Hepatocyte (in vitro differentiated cells): ENCODE measurements around the gene PEAK1. TPM values are rescaled to one million over a fixed set of nuclear protein-coding genes. Genes with fewer than 3 reads are reported as not detected.

Experiments
- DNase-seq: peaks from one replicate; pipeline ENCODE4 v3.0.0-alpha.2; 2016; ENCODE audit warnings: low spot score
- H2AFZ ChIP-seq: fragments of 200-600 bp; sonication (generic); 2 replicates; pipeline ENCODE4 v1.6.0; 2016; ENCODE audit warnings: antibody characterized with exemption, mild to moderate bottlenecking
- H3K27ac ChIP-seq: fragments of 200-600 bp; sonication (generic); 2 replicates; pipeline ENCODE4 v1.5.1; 2016; ENCODE audit warnings: mild to moderate bottlenecking
- H3K27me3 ChIP-seq: fragments of 200-600 bp; sonication (generic); 2 replicates; pipeline ENCODE4 v1.6.1; 2016
- H3K36me3 ChIP-seq: fragments of 200-600 bp; sonication (generic); replicated peaks from 2 replicates; pipeline ENCODE4 v1.5.1; 2016; ENCODE audit warnings: low read depth; ENCODE audit not compliant: insufficient read depth
- H3K4me1 ChIP-seq: fragments of 200-600 bp; sonication (generic); 2 replicates; pipeline ENCODE4 v1.5.1; 2016; ENCODE audit warnings: mild to moderate bottlenecking, moderate library complexity; ENCODE audit not compliant: insufficient read depth
- H3K4me2 ChIP-seq: fragments of 200-600 bp; sonication (generic); 2 replicates; pipeline ENCODE4 v1.6.0; 2016
- H3K4me3 ChIP-seq: fragments of 200-600 bp; sonication (generic); 2 replicates; pipeline ENCODE4 v1.5.1; 2016; ENCODE audit warnings: mild to moderate bottlenecking
- H3K79me2 ChIP-seq: fragments of 200-600 bp; sonication (generic); 2 replicates; pipeline ENCODE4 v1.6.0; 2017; ENCODE audit warnings: mild to moderate bottlenecking
- H3K9me2 ChIP-seq: fragments of 200-600 bp; sonication (generic); replicated peaks from 2 replicates; pipeline ENCODE4 v1.6.0; 2017; ENCODE audit warnings: mild to moderate bottlenecking; ENCODE audit not compliant: insufficient read depth
- H3K9me3 ChIP-seq: fragments of 200-600 bp; sonication (generic); 2 replicates; pipeline ENCODE4 v1.5.1; 2016; ENCODE audit warnings: low read depth, mild to moderate bottlenecking
- H4K20me1 ChIP-seq: fragments of 200-600 bp; sonication (generic); 2 replicates; pipeline ENCODE4 v1.6.0; 2016; ENCODE audit warnings: mild to moderate bottlenecking; ENCODE audit not compliant: insufficient read depth, poor library complexity, severe bottlenecking
- EZH2 ChIP-seq: fragments of 200-600 bp; sonication (generic); IDR thresholded peaks from 2 replicates; pipeline ENCODE4 v1.6.1; 2016; ENCODE audit warnings: antibody characterized with exemption, mild to moderate bottlenecking, borderline replicate concordance
- EZH2phosphoT487 ChIP-seq: fragments of 200-600 bp; sonication (generic); IDR thresholded peaks from one replicate; pipeline ENCODE4 v1.6.1; 2018; ENCODE audit warnings: antibody characterized with exemption, mild to moderate bottlenecking, low read depth, moderate library complexity; ENCODE audit not compliant: unreplicated experiment, severe bottlenecking
- WGBS: methylation state at CpG from one replicate; pipeline ENCODE4 v1.1.6; 2016; ENCODE audit warnings: low lambda C conversion rate; ENCODE audit errors: missing lambda C conversion rate; 5-methylcytosine and 5-hydroxymethylcytosine counted together
- polyA plus RNA-seq: library from polyadenylated mRNA; unstranded; fragments of >200 nt; fragmentation: Nextera tagmentation; extraction: Ambion mirVana; gene quantifications from 2 replicates; pipeline ENCODE4 v1.2.1, GENCODE V29; 2016
- total RNA-seq: library from RNA; depleted of rRNA; stranded (reverse); fragments of >200 nt; gene quantifications from 2 replicates; pipeline ENCODE4 v1.2.3, GENCODE V29; 2014
- TF ChIP-seq, protein P1 (sequence below): fragments of 200-600 bp; sonication (generic); IDR thresholded peaks from 2 replicates; pipeline ENCODE4 v1.5.1; 2016; ENCODE audit warnings: antibody characterized with exemption, mild to moderate bottlenecking; ENCODE audit not compliant: poor library complexity

The PEAK1 gene
- total and polyA plus RNA-seq, 2 experiments from 2014 or later, result 8.1 to 27.1 TPM

DNA sequence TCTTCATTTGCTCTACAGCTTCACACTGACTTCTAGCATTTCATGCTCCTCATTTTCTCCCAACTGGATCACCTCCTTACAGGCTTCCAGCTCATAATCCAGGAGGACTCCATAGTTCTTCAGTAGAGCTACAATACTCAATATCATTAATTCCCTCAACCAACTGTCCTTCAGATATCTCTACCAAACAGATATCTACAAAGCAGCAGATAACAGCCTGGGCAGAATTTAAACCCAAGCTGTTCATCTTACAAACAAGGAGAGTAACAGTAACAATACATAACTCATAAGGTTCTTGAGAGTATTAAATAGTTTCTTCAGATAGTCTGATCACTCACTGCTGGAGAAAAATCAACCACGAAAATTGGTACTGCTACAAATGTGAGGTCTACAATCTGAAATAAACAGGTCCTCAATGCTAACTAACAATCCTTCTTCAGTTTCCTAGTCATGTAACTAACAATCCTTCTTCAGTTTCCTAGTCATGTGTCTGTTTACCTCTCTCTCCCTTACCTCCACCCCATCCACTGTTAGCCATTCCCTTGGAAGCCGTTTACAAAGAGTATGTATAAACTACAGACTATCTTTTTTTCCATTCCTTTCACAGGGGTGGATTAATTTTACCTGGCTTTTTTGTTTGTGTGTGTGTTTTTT is 5.0 kb downstream of the PEAK1 start:
- TF ChIP-seq EZH2phosphoT487 (no peak), EZH2 (no peak)
- TF ChIP-seq, protein P1, sequence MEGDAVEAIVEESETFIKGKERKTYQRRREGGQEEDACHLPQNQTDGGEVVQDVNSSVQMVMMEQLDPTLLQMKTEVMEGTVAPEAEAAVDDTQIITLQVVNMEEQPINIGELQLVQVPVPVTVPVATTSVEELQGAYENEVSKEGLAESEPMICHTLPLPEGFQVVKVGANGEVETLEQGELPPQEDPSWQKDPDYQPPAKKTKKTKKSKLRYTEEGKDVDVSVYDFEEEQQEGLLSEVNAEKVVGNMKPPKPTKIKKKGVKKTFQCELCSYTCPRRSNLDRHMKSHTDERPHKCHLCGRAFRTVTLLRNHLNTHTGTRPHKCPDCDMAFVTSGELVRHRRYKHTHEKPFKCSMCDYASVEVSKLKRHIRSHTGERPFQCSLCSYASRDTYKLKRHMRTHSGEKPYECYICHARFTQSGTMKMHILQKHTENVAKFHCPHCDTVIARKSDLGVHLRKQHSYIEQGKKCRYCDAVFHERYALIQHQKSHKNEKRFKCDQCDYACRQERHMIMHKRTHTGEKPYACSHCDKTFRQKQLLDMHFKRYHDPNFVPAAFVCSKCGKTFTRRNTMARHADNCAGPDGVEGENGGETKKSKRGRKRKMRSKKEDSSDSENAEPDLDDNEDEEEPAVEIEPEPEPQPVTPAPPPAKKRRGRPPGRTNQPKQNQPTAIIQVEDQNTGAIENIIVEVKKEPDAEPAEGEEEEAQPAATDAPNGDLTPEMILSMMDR, result no peak
- no peak for DNase-seq
- H3K9me3 ChIP-seq, result no peaks in the 10 kb centered on the region
- peaks cover 4% of the 10 kb centered on the region for H4K20me1 ChIP-seq
- H2AFZ ChIP-seq, result no peak overlapping the region
- no peaks in the 10 kb centered on the region for H3K9me2 ChIP-seq
- H3K79me2 ChIP-seq, result peaks cover 91% of the 10 kb centered on the region
- H3K4me3 ChIP-seq, result no peak overlapping the region
- H3K27ac ChIP-seq, result no peak overlapping the region
- peaks cover 8% of the 10 kb centered on the region for H3K4me1 ChIP-seq
- WGBS, result 82% methylated on average over 2 of the region's 2 CpGs
- H3K27me3 ChIP-seq, result no peaks in the 10 kb centered on the region
- H3K36me3 ChIP-seq, result no peaks in the 10 kb centered on the region
- no peak overlapping the region for H3K4me2 ChIP-seq

DNA sequence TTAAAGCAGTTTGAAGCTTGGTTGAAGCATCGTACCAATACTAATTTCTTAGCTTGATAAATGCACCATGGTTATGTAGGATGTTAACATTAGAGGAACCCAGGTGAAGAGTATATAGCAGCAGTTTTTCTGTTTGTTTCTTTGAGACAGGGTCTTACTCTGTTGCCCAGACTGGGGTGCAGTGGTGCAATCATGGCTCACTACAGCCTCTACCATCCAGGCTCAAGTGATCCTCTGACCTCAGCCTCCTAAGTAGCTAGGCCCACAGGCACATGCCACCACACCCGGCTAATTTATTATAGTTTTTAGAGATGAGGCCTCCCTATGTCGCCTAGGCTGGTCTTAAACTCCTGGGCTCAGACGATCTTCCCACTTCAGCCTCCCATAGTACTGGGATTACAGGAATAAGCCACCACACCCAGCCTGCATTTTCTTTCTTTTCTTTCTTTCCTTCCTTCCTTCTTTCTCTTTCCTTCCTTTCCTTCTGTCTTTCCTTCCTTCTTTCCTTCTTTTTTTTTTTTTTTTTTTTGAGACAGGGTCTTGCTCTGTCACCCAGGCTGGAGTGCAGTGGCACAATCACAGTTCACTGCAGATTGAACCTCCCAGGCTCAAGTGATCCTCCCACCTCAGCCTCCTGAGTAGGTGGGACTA is 6.1 kb downstream of the PEAK1 start:
- no peaks in the 10 kb centered on the region for H3K9me2 ChIP-seq
- WGBS, result 95% methylated on average over 4 of the region's 4 CpGs
- H3K4me1 ChIP-seq, result peaks cover 8% of the 10 kb centered on the region
- no peak overlapping the region for H2AFZ ChIP-seq
- peaks cover 95% of the 10 kb centered on the region for H3K79me2 ChIP-seq
- H3K27me3 ChIP-seq, result no peaks in the 10 kb centered on the region
- H3K36me3 ChIP-seq, result no peaks in the 10 kb centered on the region
- TF ChIP-seq EZH2phosphoT487 (no peak), EZH2 (no peak)
- TF ChIP-seq, protein P1, result no peak
- H4K20me1 ChIP-seq, result peaks cover 4% of the 10 kb centered on the region
- no peak overlapping the region for H3K4me2 ChIP-seq
- H3K27ac ChIP-seq, result no peak overlapping the region
- H3K9me3 ChIP-seq, result no peaks in the 10 kb centered on the region
- no peak for DNase-seq
- no peak overlapping the region for H3K4me3 ChIP-seq

DNA sequence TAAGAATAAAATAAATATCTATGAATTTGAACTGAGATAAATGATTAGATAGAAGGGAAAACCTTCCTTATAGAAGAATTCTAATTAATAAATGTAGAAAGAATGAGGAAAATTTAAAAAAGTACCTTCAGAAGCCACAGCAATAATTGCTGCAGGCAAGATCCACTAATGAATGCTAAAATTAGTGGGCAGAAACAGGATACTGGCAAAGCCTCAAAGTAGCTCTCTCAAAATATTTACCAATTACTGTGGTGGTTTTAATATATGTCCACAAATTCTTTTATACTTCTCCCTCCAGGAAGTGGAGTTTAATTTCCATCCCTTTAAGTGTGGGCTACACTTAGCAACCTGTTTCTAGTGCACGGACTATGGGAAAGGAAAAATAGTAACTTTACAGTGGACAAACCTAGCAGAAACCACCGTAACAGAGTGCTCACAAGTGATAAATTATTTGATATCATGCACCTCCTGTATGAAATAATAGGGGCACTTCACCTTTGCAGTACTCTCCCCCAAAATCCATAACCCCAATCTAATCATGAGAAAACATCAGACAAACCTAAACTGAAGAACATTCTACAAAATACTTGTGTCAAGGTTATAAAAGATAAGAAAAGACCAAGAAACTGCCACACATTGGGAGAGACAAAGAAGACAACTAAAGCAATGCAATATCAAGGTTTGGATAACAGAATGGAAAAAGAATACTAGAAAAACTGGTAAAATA is 6.8 kb downstream of the PEAK1 start:
- H2AFZ ChIP-seq, result no peak overlapping the region
- WGBS, result 75% methylated on average over 2 of the region's 2 CpGs
- H4K20me1 ChIP-seq, result peaks cover 4% of the 10 kb centered on the region
- no peak overlapping the region for H3K4me3 ChIP-seq
- H3K79me2 ChIP-seq, result peaks cover 97% of the 10 kb centered on the region
- H3K4me1 ChIP-seq, result peaks cover 8% of the 10 kb centered on the region
- TF ChIP-seq EZH2 (no peak), EZH2phosphoT487 (no peak)
- TF ChIP-seq, protein P1, result no peak
- no peaks in the 10 kb centered on the region for H3K9me2 ChIP-seq
- H3K27ac ChIP-seq, result no peak overlapping the region
- H3K4me2 ChIP-seq, result no peak overlapping the region
- H3K9me3 ChIP-seq, result no peaks in the 10 kb centered on the region
- no peaks in the 10 kb centered on the region for H3K27me3 ChIP-seq
- no peaks in the 10 kb centered on the region for H3K36me3 ChIP-seq
- DNase-seq, result no peak
